HG03354 (cell line): ENCODE measurements around the gene BMP2.
A peak's percentile ranks its signal among the peaks of the same experiment; 100 is the strongest.

ENCODE experiments used
- ATAC-seq: cut with Tn5 transposase; IDR thresholded peaks from one replicate; pipeline ENCODE4 v1.9.1; 2021; ENCODE audit warnings: mild to moderate bottlenecking; ENCODE audit not compliant: unreplicated experiment, poor library complexity, severe bottlenecking

Gene BMP2

DNA sequence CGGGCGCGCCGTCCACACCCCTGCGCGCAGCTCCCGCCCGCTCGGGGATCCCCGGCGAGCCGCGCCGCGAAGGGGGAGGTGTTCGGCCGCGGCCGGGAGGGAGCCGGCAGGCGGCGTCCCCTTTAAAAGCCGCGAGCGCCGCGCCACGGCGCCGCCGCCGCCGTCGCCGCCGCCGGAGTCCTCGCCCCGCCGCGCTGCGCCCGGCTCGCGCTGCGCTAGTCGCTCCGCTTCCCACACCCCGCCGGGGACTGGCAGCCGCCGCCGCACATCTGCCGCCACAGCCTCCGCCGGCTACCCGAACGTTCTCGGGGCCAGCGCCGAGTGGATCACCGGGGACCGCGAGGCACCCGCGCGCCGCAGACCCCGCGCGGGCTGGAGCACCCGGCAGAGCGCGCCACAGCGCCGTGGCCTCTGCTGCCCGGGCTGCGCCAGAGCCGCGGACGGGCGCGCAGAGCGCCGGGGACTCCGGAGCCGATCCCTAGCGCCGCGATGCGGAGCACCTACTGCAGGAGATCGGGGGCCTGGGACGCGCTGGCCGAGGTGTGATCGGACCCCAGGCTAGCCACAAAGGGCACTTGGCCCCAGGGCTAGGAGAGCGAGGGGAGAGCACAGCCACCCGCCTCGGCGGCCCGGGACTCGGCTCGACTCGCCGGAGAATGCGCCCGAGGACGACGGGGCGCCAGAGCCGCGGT, at the start of gene BMP2:
TSS of gene BMP2 (plus strand) at position 151 of the 692 bp plus-strand sequence. CDS start 2,441 bp downstream, outside the sequence.
- peak; percentile 63 for ATAC-seq

DNA sequence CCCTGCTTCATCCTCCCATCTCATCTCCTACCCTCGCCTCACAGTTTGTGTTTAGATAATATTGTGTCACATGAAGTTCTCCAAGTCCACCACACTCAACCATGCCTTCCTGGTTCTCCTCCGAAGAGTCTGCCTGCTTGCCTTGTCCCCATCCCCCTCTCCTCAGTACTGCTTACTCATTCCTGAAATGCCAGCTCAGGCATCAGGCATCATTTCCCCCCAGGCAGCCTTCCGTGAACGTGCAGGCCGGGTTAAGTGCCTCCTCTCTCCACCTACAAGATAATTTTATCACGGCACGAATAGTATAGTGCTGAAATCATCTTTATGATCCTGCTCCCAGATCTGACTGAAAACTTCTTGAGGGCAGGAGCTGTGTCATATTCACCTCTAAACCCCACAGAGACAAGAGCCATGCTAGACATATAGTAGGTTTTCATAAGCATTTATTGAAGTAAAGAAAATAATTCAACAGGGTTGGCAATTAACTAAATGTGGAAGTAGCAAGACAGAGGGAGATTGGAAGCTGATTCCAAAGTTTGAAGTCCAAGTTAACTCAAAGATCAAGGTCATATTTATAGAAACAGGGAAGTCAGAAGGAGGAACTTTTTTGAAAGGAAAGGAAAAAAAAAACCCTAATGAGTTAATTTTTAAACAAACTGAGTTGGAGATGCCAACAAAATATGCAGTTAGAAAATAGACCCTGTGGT, 48.7 kb upstream of the BMP2 start:
- no peak for ATAC-seq

DNA sequence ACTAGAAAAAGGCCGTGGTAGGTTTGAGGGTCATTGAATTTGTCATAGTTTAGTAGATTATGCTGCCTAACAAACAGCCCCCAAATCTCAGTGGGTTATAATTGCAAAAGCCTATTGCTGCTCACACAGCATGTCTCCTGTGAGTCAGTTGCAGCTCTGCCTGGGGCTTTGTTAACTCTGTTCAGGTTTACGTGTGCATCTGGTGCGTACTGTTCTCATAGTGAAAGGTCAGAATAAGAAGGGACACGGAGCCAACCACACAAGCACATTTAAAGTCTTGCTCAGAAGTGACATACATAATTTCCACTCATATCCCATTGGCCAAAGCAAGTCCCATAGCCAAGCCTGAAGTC, 48.1 kb upstream of the BMP2 start:
- no peak for ATAC-seq

DNA sequence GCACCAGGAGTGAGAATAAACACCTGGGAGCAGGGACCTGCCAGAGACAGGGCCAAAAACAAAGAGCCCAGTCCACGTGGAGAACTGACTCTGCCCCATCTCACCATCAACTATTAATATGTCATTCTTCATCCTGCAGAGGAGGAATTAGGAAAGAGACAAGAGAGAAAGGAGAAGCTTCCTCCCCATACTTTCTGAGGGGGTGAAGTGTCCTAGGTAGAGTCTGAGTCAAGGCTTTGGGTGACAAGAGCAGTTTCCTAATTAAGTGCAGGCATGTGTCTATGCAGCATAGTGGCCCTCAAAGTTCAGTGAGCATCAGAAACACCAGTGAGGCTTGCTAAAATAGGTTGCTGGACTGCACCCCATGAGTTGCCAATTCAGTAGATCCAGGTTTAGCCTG, 40.7 kb upstream of the BMP2 start:
- no peak for ATAC-seq

DNA sequence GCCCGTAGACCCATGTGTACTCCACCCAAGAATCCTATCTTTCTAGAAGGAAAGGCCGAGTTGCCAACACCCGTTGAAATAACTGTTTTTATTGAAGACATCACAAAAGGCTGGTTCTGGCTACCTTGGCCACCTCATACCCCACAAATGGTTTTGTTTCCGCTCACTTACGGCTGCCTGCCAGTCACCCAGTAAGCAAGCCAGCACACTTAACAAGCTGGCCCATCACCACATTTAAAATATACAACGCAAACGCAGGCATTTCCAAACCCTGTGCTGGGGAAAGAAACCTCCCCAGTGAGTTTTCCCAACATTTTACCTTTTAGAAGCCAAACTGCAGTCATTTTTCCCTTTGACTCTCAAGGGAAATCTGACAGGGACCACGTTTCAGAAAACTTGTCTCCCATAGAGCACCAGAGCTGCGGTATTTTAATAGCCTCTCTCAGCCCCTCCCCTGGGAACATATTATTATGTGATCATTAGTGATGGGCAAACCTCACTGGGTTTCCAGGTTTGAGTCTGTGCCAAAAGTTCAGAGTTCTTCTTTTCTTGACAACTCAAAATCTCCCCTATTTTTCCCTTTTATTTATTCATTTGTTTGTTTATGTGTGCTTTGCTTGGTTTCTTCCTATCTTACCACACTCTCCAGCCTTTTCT, 36.7 kb upstream of the BMP2 start:
- no peak for ATAC-seq

DNA sequence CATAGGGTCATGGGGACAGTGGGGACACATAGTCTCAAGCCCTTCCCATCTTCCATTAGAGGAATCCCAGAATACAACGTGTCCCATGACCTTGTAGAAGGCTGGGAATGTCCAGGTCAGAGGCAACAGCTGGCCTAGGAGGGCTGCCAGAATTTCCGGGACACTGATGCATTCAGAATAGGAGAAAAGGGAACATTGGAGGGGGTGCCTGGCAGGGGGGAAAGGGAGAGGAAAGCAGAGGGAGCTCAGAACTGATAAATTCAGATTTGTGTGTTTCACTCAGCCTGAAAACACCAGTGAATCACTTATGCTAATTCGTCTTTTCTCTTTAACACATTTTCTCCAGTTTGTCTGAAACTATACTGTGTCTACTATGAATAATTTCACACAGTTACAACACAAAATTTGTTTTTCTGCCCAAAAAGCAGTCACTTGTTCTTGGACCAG, 35.5 kb upstream of the BMP2 start:
- no peak for ATAC-seq

DNA sequence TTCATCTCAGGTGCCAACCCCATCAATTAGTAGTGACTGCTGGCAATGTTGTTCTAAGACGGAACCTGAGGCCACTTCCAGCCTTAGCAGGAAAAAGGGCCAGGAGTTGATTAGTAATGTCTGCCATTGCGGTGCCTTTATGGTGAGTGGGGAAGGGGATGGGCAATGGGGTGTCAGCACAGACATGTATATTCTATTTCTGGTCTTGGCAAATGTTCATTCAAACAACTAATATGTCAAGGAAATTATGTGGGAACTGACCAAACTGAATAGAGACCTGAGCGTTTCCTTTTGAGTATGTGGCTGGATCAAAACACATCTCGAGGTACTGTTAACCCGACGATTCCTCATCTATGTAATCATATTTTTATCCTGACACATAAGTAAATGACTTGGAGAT, 34.6 kb upstream of the BMP2 start:
- ATAC-seq: no peak

DNA sequence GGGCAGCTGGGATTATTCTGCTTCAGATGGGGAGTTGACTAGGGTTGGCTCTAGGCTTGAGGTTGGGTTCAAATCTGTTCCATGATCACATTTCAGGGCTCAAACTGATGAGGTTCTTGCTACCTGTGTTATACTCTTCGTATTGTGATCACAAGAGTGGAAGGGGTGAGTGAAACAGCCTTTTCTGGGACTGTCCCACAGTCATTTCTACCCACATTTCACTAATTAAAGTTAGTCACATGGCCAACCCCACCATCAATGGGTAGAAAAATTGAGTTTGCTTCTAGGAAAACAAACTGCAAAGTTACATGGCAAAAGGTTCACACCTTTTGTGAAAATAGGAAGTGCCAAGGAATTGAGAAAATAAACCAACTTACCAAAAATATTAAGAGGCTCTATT, 33.5 kb upstream of the BMP2 start:
- ATAC-seq: no peak

DNA sequence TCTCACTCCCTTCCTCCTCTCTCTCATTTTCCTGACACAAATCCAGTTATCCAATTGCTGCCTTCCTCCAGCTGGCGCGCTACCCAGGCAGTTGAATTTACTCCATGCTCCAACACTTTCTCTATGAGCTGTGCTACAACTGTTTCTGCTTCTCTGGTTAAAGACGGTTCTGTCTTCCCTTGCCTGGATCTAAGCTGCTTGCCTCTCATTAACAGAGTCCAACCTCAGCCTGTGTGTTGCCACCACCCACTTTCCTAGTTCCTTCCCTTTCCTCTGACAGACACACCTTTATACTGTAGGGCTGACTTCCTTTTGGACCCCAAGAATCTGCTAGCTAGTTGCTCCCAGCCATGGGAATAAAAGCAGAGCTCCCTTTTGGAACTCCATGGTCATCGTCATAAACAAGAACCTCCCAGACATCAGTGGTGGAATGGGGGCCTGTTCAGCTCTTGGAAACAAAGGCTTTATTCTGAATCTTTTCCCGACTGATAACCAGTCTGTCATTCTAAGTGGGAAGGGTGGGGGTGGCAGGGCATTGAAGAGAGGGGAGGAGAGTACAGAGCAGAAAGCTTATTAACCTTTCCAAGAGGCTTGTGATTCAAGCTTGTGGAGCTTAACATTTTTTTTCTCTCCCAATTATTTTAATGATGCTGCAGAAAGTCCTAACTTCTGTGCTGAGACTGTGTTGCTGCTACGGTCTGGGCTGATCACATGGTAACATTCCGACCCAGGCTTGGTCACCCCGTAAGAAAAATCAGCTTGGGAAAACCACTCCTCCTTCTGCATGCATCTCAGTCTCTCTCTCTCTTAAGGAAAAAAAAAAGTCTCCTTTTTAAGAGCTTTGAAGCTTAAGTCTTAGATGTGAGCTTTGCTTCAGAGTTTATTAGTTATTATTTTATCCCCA, 31.3 kb upstream of the BMP2 start:
- ATAC-seq: no peak

DNA sequence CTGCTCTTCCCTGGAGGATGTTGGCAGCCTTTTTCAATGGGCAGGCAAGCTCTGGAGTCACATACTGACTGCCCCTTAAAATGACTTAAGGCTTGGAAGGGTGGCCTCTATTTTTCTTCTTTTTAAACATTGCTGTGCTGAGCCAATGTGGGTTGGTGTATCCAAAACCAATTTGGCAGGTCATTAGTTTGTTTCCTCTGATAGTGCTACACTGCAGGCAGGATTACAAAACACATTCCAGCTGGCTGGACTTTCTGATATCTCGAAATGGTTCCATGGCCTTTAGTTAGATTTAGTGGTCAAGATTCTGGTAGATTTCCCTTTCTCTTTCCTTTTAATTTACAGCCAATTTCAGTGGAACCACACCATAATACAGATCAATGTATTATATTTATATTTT, 28.1 kb upstream of the BMP2 start:
- no peak for ATAC-seq

DNA sequence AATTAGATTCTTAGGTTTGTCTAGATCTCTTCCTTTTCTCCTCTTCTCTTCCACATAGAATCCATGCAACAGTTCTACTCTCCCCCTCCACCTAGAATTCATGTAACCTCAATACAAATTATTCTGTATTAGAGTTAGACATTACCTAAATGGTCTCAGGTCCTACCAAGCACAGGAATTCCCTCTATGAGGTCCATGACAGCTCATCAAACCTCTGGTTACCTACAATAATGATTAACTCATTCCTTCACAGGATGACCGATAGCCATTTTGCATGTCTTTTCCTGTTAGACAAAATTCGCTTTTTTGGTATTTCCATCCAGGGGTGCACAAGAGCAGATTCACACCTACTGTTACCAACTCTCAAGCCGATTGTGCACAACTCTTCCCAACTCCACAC, 27.4 kb upstream of the BMP2 start:
- ATAC-seq: no peak

DNA sequence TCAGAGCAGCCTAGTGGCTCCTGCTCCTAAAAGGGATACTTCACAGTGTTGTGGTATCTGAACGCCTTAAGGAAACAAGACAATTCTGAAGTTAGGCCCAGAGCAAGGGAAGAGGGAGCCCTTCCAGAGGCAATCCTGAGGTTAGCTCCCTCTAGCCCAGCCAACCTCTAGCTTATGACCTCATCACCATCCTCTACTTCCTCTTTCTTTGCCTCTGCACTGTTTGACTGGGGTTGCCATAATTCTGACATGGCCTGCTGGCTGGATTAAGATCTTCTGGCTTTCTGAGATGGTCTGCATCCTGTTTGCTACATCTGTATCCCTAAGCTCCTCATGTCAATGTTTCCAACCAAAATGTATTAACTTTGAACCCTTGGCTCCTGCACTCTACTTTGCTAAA, 23.3 kb upstream of the BMP2 start:
- ATAC-seq: peak; percentile 57

DNA sequence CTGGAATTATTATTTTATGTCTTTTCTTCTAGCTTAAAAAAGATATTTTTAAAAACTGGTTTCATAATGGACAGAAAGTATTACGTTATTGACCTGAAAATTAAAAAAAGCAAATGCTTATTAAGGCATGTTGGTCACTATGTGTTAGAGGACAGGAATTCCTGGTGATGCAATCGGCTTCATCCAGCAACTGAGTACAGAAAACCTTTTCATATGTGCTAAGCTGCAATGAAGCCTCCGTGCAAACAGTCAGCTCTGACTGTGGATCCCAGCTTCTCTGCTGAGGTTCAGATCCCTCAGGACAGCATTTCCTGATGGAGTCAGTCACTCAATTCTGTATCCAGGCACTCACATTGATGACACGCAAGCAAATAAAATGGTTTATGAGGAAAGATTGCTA, 22.7 kb upstream of the BMP2 start:
- ATAC-seq: no peak

DNA sequence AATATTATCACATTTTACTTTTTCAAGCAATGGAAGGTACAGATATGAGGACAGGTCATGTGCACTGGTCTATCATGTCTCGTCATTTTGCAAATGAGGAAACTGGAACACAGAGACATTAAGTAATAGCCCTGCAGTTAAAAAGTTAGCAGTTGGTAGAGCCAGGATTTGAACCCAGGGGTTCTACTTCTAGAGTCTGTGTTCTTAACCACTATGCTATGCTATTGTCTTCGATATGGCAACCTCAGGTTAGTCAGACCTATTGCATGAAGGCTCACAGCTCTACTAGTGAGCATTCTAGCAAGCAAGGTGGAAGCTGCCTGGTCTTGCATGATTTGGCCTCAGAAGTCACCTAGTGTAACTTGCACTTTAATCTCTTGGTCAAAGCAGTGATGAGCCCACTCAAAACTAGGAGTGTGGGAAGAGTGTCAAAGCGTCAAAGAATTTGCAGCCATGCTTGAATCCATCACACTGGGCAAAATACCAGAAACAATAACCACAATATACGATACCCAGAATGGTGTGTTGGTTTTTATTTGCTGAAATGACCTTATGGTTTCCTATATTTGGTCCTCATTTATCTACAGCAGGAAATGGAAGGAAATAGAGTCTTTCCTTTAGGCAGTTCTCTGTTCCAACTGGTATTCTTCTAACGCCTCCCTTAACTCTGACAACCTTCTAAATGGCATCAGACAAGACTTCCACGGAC, 20.4 kb upstream of the BMP2 start:
- no peak for ATAC-seq

DNA sequence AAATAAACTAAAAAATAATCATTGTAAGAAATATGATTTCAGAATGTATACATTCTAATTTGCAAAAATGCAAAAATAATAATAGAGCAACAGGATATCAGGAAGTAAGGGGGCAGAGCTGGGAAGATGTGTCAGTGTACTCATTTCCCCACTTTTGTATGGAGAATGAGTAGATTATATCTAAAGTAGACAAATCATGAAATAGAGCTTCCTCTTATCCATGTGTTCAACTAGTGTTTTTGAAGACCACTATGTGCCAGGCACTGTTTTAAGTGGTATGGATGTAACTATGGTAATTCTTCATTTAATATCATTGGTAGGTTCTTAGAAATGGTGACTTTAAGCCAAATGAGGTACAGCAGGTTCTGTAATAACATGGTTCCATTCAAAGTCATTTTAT, 17.0 kb upstream of the BMP2 start:
- ATAC-seq: no peak

DNA sequence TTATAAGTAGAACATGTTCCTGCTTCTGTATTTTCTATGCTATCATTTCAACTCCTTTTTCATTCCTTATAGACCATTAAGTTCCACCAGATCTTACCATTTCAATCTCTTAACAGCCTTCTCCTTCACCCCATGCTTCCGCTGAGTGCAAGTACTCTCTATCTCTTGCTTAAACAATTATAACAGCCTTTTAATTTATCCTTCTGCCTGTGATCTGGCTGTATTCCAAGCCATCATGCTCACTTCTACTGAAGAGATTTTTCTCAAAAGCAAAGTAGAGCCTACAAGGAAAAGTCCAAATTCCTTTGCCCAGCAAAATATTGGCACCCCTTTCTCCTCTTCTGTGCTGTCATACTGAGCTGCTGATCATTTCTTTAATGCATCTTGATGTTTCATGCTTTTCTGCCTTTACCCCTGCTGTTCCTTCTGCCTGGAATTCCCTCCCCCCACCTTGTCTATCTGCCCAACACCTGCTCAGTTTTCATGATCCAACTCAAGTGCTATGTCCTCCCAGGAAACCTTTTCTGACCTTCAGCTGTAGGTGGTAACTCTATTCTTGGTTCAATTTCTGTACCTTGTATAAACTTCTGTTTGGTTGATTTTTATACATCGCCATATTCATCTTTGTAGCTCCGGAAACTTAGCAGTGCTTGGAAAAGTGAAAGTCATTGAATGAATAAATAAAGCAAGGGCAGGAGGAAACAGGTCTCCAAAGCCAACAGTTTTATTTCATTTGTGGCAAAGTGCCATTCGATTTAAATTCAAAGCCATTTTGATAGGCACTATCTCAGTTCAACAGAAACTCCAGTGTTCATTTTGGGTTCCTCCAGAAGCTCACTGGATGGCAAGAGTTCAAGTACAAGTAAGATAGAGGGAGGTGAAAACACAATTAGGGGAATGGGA, 10.5 kb upstream of the BMP2 start:
- ATAC-seq: no peak

DNA sequence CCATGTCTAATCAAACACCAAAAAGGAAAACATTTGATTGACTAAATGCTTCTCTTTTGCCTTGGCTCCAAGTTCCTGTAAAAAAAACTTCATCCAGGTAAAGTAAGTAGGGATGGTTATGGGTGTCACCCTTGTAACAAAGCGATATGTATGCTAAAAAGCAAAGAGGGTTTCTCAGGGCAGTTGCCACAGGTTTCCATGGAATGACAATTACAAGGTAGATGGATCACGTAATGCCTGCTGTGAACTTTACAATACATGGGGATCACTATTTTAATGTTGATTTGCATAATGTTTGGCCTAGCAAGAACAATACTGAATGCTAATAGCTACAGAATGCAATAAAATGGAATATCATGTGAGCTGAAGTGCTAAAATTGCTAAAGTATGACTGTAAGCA, 2.9 kb upstream of the BMP2 start:
- no peak for ATAC-seq

DNA sequence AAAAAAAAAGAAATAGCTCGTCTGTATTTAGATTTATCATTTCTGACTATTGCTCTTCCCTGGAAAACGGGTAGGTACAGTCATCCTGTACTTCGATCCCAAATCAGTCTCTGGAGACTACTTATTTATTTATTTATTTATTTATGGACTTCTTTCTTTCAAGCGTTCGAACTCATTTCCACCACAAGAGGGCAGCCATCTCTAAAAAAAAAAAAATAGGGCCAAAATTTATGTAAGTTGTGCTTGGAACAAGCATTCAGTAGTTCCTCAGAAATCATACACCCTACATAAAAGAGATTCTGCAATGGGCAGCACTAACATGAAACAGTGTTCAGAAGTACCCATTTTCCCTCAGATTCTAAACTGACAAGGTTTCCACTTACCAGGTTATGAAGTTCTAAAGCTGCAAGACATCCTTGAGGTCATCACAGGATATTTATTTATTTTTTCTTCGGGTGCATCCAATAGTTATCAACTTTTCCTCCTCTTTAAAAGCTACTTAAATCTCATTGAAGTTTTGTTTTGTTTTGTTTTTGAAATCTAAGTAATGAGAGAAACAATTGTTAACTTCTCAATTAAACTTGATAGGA, 1.9 kb upstream of the BMP2 start:
- ATAC-seq: no peak
